Esophagus muscularis mucosa (tissue), 3 donors: ENCODE results near the gene LRRC27.

ENCODE experiments used
- POLR2A ChIP-seq: fragments of 450-650 bp; IDR thresholded peaks from one replicate; pipeline ENCODE4 v1.6.1; 2017; ENCODE audit warnings: antibody characterized with exemption, moderate library complexity, mild to moderate bottlenecking, low read depth
- TF ChIP-seq, protein P1 (sequence below), 3 experiments: fragments of 200-600 bp in 2 of 3; fragments of 450-650 bp in 1 of 3; sonication (generic) in 2 of 3; IDR thresholded peaks; one replicate each; pipeline ENCODE4 v1.5.1; 2017 to 2019; ENCODE audit warnings: antibody characterized with exemption in 3 of 3, mild to moderate bottlenecking in 2 of 3, moderate library complexity in 1 of 3

DNA sequence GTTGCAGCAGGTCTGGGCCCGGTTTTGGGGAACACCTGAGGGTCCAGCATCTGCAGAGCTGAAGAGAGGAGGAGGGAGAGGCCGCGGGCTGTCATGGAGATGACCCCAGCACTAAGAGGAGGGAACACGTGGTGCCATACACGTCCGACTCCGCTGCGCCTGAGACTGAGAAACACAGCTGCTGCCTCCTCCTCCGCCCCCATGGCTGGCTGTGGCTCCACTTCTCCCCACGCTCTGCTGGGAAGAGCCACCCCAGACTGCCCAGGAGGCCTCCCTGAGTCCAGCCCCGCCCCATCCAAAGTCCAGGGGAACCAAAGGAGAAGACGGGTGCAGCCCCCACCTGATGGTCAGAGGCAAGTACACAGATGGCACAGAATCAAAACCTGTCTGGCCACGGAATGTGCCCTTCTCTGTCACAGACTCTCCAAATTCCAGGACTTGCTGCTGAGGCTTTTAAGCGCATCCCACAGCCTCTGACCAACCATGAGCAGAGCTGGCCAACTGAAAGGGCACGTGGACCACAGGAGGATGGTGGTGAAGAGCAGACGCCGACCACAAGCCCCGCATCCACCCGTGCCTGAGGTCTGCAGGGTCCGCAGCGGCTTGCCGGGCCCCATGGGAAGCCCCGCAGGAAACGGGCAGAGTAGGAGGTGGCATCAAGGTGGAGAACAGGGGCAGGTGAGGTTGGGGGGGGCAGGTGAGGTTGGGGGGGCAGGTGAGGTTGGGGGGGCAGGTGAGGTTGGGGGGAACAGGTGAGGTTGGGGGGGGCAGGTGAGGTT is 48.2 kb upstream of the LRRC27 start:
- TF ChIP-seq POLR2A = no peak
- TF ChIP-seq, protein P1, sequence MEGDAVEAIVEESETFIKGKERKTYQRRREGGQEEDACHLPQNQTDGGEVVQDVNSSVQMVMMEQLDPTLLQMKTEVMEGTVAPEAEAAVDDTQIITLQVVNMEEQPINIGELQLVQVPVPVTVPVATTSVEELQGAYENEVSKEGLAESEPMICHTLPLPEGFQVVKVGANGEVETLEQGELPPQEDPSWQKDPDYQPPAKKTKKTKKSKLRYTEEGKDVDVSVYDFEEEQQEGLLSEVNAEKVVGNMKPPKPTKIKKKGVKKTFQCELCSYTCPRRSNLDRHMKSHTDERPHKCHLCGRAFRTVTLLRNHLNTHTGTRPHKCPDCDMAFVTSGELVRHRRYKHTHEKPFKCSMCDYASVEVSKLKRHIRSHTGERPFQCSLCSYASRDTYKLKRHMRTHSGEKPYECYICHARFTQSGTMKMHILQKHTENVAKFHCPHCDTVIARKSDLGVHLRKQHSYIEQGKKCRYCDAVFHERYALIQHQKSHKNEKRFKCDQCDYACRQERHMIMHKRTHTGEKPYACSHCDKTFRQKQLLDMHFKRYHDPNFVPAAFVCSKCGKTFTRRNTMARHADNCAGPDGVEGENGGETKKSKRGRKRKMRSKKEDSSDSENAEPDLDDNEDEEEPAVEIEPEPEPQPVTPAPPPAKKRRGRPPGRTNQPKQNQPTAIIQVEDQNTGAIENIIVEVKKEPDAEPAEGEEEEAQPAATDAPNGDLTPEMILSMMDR (IDR thresholded peaks at IDR 0.05) = no peak
